Measurements from ENCODE around the gene IL1RN.

The IL1RN gene

GRCh38 chr2:113098532-113098931 is 28.9 kb upstream of the IL1RN start:
- DNase-seq (ENCODE audit: low read depth): no peak

GRCh38 chr2:113102133-113102532 is 25.3 kb upstream of the IL1RN start:
- no peak for DNase-seq (ENCODE audit: low read depth)

More at GRCh38 chr2:113098532-113098931, 28.9 kb upstream of the IL1RN start:
- no peak overlapping the region for H3K4me3 ChIP-seq (ENCODE audit: low read depth, low read length)

GRCh38 chr2:113103277-113103676 is 24.1 kb upstream of the IL1RN start:
- no peak overlapping the region for H3K4me3 ChIP-seq (ENCODE audit: low read depth, low read length)
- no peak for DNase-seq (ENCODE audit: low read depth)

More at GRCh38 chr2:113102133-113102532, 25.3 kb upstream of the IL1RN start:
- H3K4me3 ChIP-seq (ENCODE audit: low read depth, low read length): no peak overlapping the region

GRCh38 chr2:113104054-113104611 is 23.3 kb upstream of the IL1RN start:
- no peak for DNase-seq (ENCODE audit: low read depth)
- no peak overlapping the region for H3K4me3 ChIP-seq (ENCODE audit: low read depth, low read length)

GRCh38 chr2:113105047-113105785 is 22.2 kb upstream of the IL1RN start:
- H3K4me3 ChIP-seq (ENCODE audit: low read depth, low read length): no peak overlapping the region
- DNase-seq (ENCODE audit: low read depth): no peak

- no peak for DNase-seq (ENCODE audit: low read depth)
- H3K4me3 ChIP-seq (ENCODE audit: low read depth, low read length): no peak overlapping the region
These were observed 16.3 kb upstream of the IL1RN start for GRCh38 chr2:113111121-113111520.

- no peak for DNase-seq (ENCODE audit: low read depth)
- H3K4me3 ChIP-seq (ENCODE audit: low read depth, low read length): no peak overlapping the region
These were observed 15.5 kb upstream of the IL1RN start for GRCh38 chr2:113111823-113112287.

- no peak for DNase-seq (ENCODE audit: low read depth)
- H3K4me3 ChIP-seq (ENCODE audit: low read depth, low read length): no peak overlapping the region
These were observed 15.0 kb upstream of the IL1RN start for GRCh38 chr2:113112441-113112840.

- DNase-seq (ENCODE audit: low read depth): no peak
- H3K4me3 ChIP-seq (ENCODE audit: low read depth, low read length): no peak overlapping the region
These were observed 14.5 kb upstream of the IL1RN start for GRCh38 chr2:113112871-113113270.

GRCh38 chr2:113113807-113114206 is 13.6 kb upstream of the IL1RN start:
- H3K4me3 ChIP-seq (ENCODE audit: low read depth, low read length): no peak overlapping the region
- no peak for DNase-seq (ENCODE audit: low read depth)

GRCh38 chr2:113114224-113114945 is 13.0 kb upstream of the IL1RN start:
- no peak for DNase-seq (ENCODE audit: low read depth)
- H3K4me3 ChIP-seq (ENCODE audit: low read depth, low read length): no peak overlapping the region

GRCh38 chr2:113114996-113115395 is 12.4 kb upstream of the IL1RN start:
- no peak overlapping the region for H3K4me3 ChIP-seq (ENCODE audit: low read depth, low read length)
- no peak for DNase-seq (ENCODE audit: low read depth)

- DNase-seq (ENCODE audit: low read depth): no peak
- H3K4me3 ChIP-seq (ENCODE audit: low read depth, low read length): no peak overlapping the region
These were observed 11.1 kb upstream of the IL1RN start for GRCh38 chr2:113116100-113116958.

GRCh38 chr2:113117541-113118262 is 9.7 kb upstream of the IL1RN start:
- peak; percentile 33 for DNase-seq (ENCODE audit: low read depth)

GRCh38 chr2:113118263-113118657 is 9.1 kb upstream of the IL1RN start:
- H3K4me3 ChIP-seq (ENCODE audit: low read depth, low read length): no peak overlapping the region
- no peak for DNase-seq (ENCODE audit: low read depth)

More at GRCh38 chr2:113117541-113118262, 9.7 kb upstream of the IL1RN start:
- no peak overlapping the region for H3K4me3 ChIP-seq (ENCODE audit: low read depth, low read length)

GRCh38 chr2:113119111-113119510 is 8.3 kb upstream of the IL1RN start:
- no peak overlapping the region for H3K4me3 ChIP-seq (ENCODE audit: low read depth, low read length)
- no peak for DNase-seq (ENCODE audit: low read depth)

GRCh38 chr2:113120861-113121260 is 6.5 kb upstream of the IL1RN start:
- DNase-seq (ENCODE audit: low read depth): no peak

GRCh38 chr2:113122364-113122763 is 5.0 kb upstream of the IL1RN start:
- no peak overlapping the region for H3K4me3 ChIP-seq (ENCODE audit: low read depth, low read length)
- DNase-seq (ENCODE audit: low read depth): no peak

More at GRCh38 chr2:113120861-113121260, 6.5 kb upstream of the IL1RN start:
- H3K4me3 ChIP-seq (ENCODE audit: low read depth, low read length): no peak overlapping the region

GRCh38 chr2:113123726-113124125 is 3.7 kb upstream of the IL1RN start:
- DNase-seq (ENCODE audit: low read depth): no peak
- H3K4me3 ChIP-seq (ENCODE audit: low read depth, low read length): no peak overlapping the region

Measured in skeletal muscle cell (primary cell).